Mesendoderm (in vitro differentiated cells): ENCODE results near the gene KLK5. TPM values are rescaled to one million over a fixed set of nuclear protein-coding genes. Genes with fewer than 3 reads are reported as not detected.

Experiments used
- DNase-seq: peaks from one replicate; pipeline ENCODE4 v3.0.0; 2013
- H2AK5ac ChIP-seq: 2 replicates; pipeline ENCODE4 v1.6.1; 2013; ENCODE audit warnings: low read length, inconsistent platforms
- H2BK120ac ChIP-seq: 2 replicates; pipeline ENCODE4 v1.6.1; 2013; ENCODE audit warnings: low read depth, mild to moderate bottlenecking, low read length, moderate library complexity, mixed read lengths
- H2BK15ac ChIP-seq: replicated peaks from 2 replicates; pipeline ENCODE4 v1.6.1; 2013; ENCODE audit warnings: low read depth, mild to moderate bottlenecking, moderate library complexity
- H2BK5ac ChIP-seq: 2 replicates; pipeline ENCODE4 v1.6.1; 2013; ENCODE audit warnings: low read length, inconsistent platforms
- H3K18ac ChIP-seq: 2 replicates; pipeline ENCODE4 v1.6.1; 2013; ENCODE audit warnings: mild to moderate bottlenecking, low read length, mixed read lengths
- H3K23ac ChIP-seq: one replicate; pipeline ENCODE4 v1.6.1; 2013; ENCODE audit warnings: low read length
- H3K27ac ChIP-seq: 2 replicates; pipeline ENCODE4 v1.5.1; 2013; ENCODE audit warnings: low read depth, mild to moderate bottlenecking, inconsistent platforms, low read length, moderate library complexity
- H3K27me3 ChIP-seq: 2 replicates; pipeline ENCODE4 v1.6.1; 2013; ENCODE audit warnings: low read length, control low read depth, mild to moderate bottlenecking, inconsistent platforms; ENCODE audit not compliant: insufficient read depth, poor library complexity
- H3K36me3 ChIP-seq: 2 replicates; pipeline ENCODE4 v1.6.1; 2013; ENCODE audit warnings: low read length, inconsistent platforms; ENCODE audit not compliant: control insufficient read depth, insufficient read depth
- H3K4ac ChIP-seq: one replicate; pipeline ENCODE4 v1.6.1; 2013; ENCODE audit warnings: low read depth, mild to moderate bottlenecking, low read length, moderate library complexity
- H3K4me1 ChIP-seq: 2 replicates; pipeline ENCODE4 v1.6.1; 2013; ENCODE audit warnings: low read depth, low read length, inconsistent platforms; ENCODE audit not compliant: control insufficient read depth
- H3K4me2 ChIP-seq: 2 replicates; pipeline ENCODE4 v1.6.1; 2013; ENCODE audit warnings: low read length
- H3K4me3 ChIP-seq: 2 replicates; pipeline ENCODE4 v1.5.1; 2013; ENCODE audit warnings: mild to moderate bottlenecking, low read length
- H3K56ac ChIP-seq: one replicate; pipeline ENCODE4 v1.6.1; 2013; ENCODE audit warnings: low read length
- H3K79me1 ChIP-seq: 2 replicates; pipeline ENCODE4 v1.6.1; 2013; ENCODE audit warnings: low read length, inconsistent platforms
- H3K79me2 ChIP-seq: 2 replicates; pipeline ENCODE4 v1.6.1; 2013; ENCODE audit warnings: mild to moderate bottlenecking, low read length; ENCODE audit not compliant: control insufficient read depth, insufficient read depth
- H3K9ac ChIP-seq: 2 replicates; pipeline ENCODE4 v1.6.1; 2013; ENCODE audit warnings: low read length, inconsistent platforms
- H4K5ac ChIP-seq: one replicate; pipeline ENCODE4 v1.6.1; 2013; ENCODE audit warnings: low read length
- H4K8ac ChIP-seq: one replicate; pipeline ENCODE4 v1.6.1; 2013; ENCODE audit warnings: low read depth, mild to moderate bottlenecking, control low read depth, low read length, moderate library complexity
- WGBS: extraction: QIAGEN DNeasy Blood & Tissue Kit; methylation state at CpG from one replicate; pipeline ENCODE4 v1.1.7; 2013; ENCODE audit warnings: low lambda C conversion rate, missing lambda C conversion rate; ENCODE audit not compliant: insufficient coverage; ENCODE audit errors: extremely low coverage; 5-methylcytosine and 5-hydroxymethylcytosine counted together
- polyA plus RNA-seq, 2 experiments: library from polyadenylated mRNA; stranded (reverse); fragments of 200-250 nt; gene quantifications; one replicate each; pipeline ENCODE4 v1.2.3, GENCODE V29; 2013

KLK5 gene
- 0.70 TPM for polyA plus RNA-seq (2013, experiment 1 of 2)
- polyA plus RNA-seq (2013, experiment 2 of 2) = 0.59 TPM

GRCh38 chr19:50952910-50953309 is at the start of gene KLK5:
TSS of gene KLK5 (minus strand) at chr19:50953038. CDS start at chr19:50952657, 381 bp downstream.
- no peak within 1 kb of the TSS for H3K9ac ChIP-seq
- WGBS = no CpG with 5 or more reads among the region's 7 CpGs
- no peaks in the 10 kb centered on the region for H3K79me2 ChIP-seq
- no peak within 1 kb of the TSS for H3K23ac ChIP-seq
- H2BK15ac ChIP-seq = no peak within 1 kb of the TSS
- no peak within 1 kb of the TSS for H3K27ac ChIP-seq
- no peak within 1 kb of the TSS for H3K56ac ChIP-seq
- no peak within 1 kb of the TSS for H3K4me2 ChIP-seq
- H4K5ac ChIP-seq = no peak within 1 kb of the TSS
- no peak within 1 kb of the TSS for H2BK5ac ChIP-seq
- no peak within 1 kb of the TSS for H2BK120ac ChIP-seq
- H3K36me3 ChIP-seq = no peaks in the 10 kb centered on the region
- H3K18ac ChIP-seq = no peak within 1 kb of the TSS
- H4K8ac ChIP-seq = no peak within 1 kb of the TSS
- H3K79me1 ChIP-seq = no peaks in the 10 kb centered on the region
- no peak within 1 kb of the TSS for H3K4me3 ChIP-seq
- H2AK5ac ChIP-seq = no peak within 1 kb of the TSS
- H3K4me1 ChIP-seq = no peaks in the 10 kb centered on the region
- peak; percentile 45 for DNase-seq
- H3K4ac ChIP-seq = no peak within 1 kb of the TSS
- no peaks in the 10 kb centered on the region for H3K27me3 ChIP-seq

- H2AK5ac ChIP-seq = no peak overlapping the region
- H3K36me3 ChIP-seq = no peaks in the 10 kb centered on the region
- no peaks in the 10 kb centered on the region for H3K79me1 ChIP-seq
- no peak overlapping the region for H3K4me3 ChIP-seq
- peak overlapping the region; percentile 62 for H3K4me2 ChIP-seq
- DNase-seq = no peak
- H4K8ac ChIP-seq = no peak overlapping the region
- WGBS = no CpG with 5 or more reads among the region's 12 CpGs
- no peak overlapping the region for H3K18ac ChIP-seq
- no peak overlapping the region for H3K4ac ChIP-seq
- H2BK15ac ChIP-seq = no peak overlapping the region
- no peak overlapping the region for H4K5ac ChIP-seq
- H3K4me1 ChIP-seq = no peaks in the 10 kb centered on the region
- no peaks in the 10 kb centered on the region for H3K79me2 ChIP-seq
- no peak overlapping the region for H3K23ac ChIP-seq
- no peaks in the 10 kb centered on the region for H3K27me3 ChIP-seq
- H2BK5ac ChIP-seq = no peak overlapping the region
- H3K56ac ChIP-seq = peak overlapping the region; percentile 82
- no peak overlapping the region for H2BK120ac ChIP-seq
- no peak overlapping the region for H3K27ac ChIP-seq
- peak overlapping the region; percentile 53 for H3K9ac ChIP-seq
These were observed 49.3 kb upstream of the KLK5 start for GRCh38 chr19:51002089-51002532.

DNA sequence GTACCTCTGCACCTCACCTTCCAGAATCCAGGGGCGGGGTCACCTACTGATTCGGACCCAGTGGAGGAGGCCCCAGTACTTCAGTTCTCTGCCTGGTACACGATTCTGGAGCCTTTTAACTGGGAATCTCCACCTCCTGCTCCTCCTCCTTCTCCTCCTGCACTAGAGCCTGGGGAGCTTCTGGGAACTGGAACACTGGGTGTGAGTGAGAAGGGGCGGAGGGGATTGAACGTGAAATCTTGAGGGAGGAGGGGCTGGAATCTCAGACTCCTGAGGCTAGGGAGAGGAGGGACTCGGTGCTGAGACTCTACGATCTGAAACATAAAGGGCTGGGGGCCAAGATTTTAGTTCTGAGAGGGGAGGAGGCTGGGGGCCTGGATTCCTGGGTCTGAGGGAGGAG is 48.7 kb upstream of the KLK5 start, which contains the start of gene KLK8:
KLK8 (minus strand) TSS at position 90 of the 400 bp plus-strand sequence. CDS start 437 bp downstream, outside the sequence.
- H3K9ac ChIP-seq = peak within 1 kb of the TSS; percentile 53
- WGBS = no CpG with 5 or more reads among the region's 7 CpGs

DNA sequence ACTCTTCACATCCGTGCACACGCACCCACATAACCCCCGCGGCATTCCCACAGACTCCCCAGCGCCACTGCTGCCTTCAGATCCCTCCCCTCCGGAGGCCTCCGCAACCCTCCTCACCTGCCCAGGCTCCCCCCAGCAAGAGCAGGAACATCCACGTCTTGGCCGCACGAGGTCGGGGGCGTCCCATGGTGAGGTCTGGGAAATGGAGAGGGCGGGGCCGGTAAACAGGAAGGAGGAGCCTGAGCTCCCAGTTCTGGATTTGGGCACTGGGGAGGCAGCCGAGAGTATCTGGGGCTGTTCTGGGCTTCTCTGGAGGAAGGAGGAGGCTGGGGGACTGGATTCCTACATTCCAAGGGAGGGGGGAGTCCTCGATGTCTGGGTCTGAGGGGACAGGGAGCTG is 48.1 kb upstream of the KLK5 start:
- H2BK120ac ChIP-seq = no peak overlapping the region
- H3K56ac ChIP-seq = peak overlapping the region; percentile 22
- DNase-seq = peak; percentile 76
- no peak overlapping the region for H2BK5ac ChIP-seq
- no peak overlapping the region for H4K5ac ChIP-seq
- no peak overlapping the region for H4K8ac ChIP-seq
- H3K4me1 ChIP-seq = no peaks in the 10 kb centered on the region
- no peak overlapping the region for H3K18ac ChIP-seq
- no peaks in the 10 kb centered on the region for H3K36me3 ChIP-seq
- H2AK5ac ChIP-seq = no peak overlapping the region
- no peak overlapping the region for H3K4me2 ChIP-seq
- no peaks in the 10 kb centered on the region for H3K79me1 ChIP-seq
- H3K79me2 ChIP-seq = no peaks in the 10 kb centered on the region
- no peak overlapping the region for H2BK15ac ChIP-seq
- no peak overlapping the region for H3K27ac ChIP-seq
- no peaks in the 10 kb centered on the region for H3K27me3 ChIP-seq
- no peak overlapping the region for H3K23ac ChIP-seq
- no peak overlapping the region for H3K4me3 ChIP-seq
- H3K4ac ChIP-seq = no peak overlapping the region
- WGBS = no CpG with 5 or more reads among the region's 16 CpGs
- peak overlapping the region; percentile 3 for H3K9ac ChIP-seq

More for the DNA sequence above, 48.7 kb upstream of the KLK5 start, which contains the start of gene KLK8:
- Histone ChIP-seq H3K56ac (peak within 1 kb of the TSS; percentile 82), H3K79me1 (no peaks in the 10 kb centered on the region), H2BK15ac (no peak within 1 kb of the TSS), H3K27me3 (no peaks in the 10 kb centered on the region), H3K4ac (no peak within 1 kb of the TSS), H3K36me3 (no peaks in the 10 kb centered on the region), H3K4me3 (no peak within 1 kb of the TSS), H4K5ac (no peak within 1 kb of the TSS), H3K4me1 (no peaks in the 10 kb centered on the region), H2BK5ac (no peak within 1 kb of the TSS), H3K27ac (no peak within 1 kb of the TSS), H3K23ac (no peak within 1 kb of the TSS), H3K18ac (no peak within 1 kb of the TSS), H4K8ac (no peak within 1 kb of the TSS), H3K4me2 (peak within 1 kb of the TSS; percentile 62), H2AK5ac (no peak within 1 kb of the TSS), H3K79me2 (no peaks in the 10 kb centered on the region), H2BK120ac (no peak within 1 kb of the TSS)
- DNase-seq = peak; percentile 47

DNA sequence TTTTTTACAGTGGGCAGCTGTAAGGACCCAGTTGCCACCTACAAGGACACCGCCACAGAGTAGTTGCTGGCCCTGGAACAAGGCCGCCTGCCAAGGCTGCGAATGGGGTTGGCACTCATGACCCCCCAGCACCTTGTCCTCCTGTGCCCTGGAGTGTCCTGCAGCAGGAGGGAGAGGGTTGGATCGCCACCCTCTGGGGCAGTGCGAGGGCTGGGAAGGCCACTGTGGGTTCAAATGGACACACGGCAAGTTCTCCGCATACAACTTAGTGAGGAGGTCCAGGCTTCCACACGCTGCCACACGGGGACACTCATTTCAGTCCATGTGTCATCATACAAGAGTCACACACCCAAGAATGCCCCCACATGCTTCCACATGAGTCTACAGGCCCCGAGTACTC is 47.6 kb upstream of the KLK5 start:
- no peak overlapping the region for H3K27ac ChIP-seq
- H3K79me2 ChIP-seq = no peaks in the 10 kb centered on the region
- H3K4me2 ChIP-seq = no peak overlapping the region
- no peak overlapping the region for H3K56ac ChIP-seq
- H3K36me3 ChIP-seq = no peaks in the 10 kb centered on the region
- no peak overlapping the region for H3K4ac ChIP-seq
- no peak overlapping the region for H2AK5ac ChIP-seq
- no peaks in the 10 kb centered on the region for H3K27me3 ChIP-seq
- no peak overlapping the region for H2BK120ac ChIP-seq
- no peak overlapping the region for H3K4me3 ChIP-seq
- no peak for DNase-seq
- WGBS = no CpG with 5 or more reads among the region's 10 CpGs
- no peak overlapping the region for H3K23ac ChIP-seq
- H3K9ac ChIP-seq = no peak overlapping the region
- H4K5ac ChIP-seq = no peak overlapping the region
- H3K18ac ChIP-seq = no peak overlapping the region
- H3K79me1 ChIP-seq = no peaks in the 10 kb centered on the region
- H2BK15ac ChIP-seq = no peak overlapping the region
- H4K8ac ChIP-seq = no peak overlapping the region
- H2BK5ac ChIP-seq = no peak overlapping the region
- H3K4me1 ChIP-seq = no peaks in the 10 kb centered on the region

GRCh38 chr19:50998686-50999085 is 45.8 kb upstream of the KLK5 start:
- Histone ChIP-seq H3K4ac (no peak overlapping the region), H2BK15ac (no peak overlapping the region), H4K8ac (no peak overlapping the region), H3K4me3 (no peak overlapping the region), H4K5ac (no peak overlapping the region), H2BK120ac (no peak overlapping the region), H3K27ac (no peak overlapping the region), H3K79me1 (no peaks in the 10 kb centered on the region), H3K9ac (no peak overlapping the region), H3K27me3 (no peaks in the 10 kb centered on the region), H3K23ac (no peak overlapping the region), H3K79me2 (no peaks in the 10 kb centered on the region), H3K56ac (no peak overlapping the region), H2BK5ac (no peak overlapping the region), H3K18ac (no peak overlapping the region), H3K36me3 (no peaks in the 10 kb centered on the region), H3K4me1 (no peaks in the 10 kb centered on the region), H3K4me2 (no peak overlapping the region), H2AK5ac (no peak overlapping the region)
- DNase-seq = no peak
- WGBS = no CpG with 5 or more reads among the region's 4 CpGs
